ENCODE data around the gene ZNF837.

The ZNF837 gene

GRCh38 chr19:58398545-58398944, 17.7 kb upstream of the ZNF837 start:
- no peak overlapping the region for H3K27ac ChIP-seq
- peaks cover 4% of the 10 kb centered on the region for H3K4me1 ChIP-seq
- H3K4me2 ChIP-seq (ENCODE audit: low read length), result no peak overlapping the region
- no peaks in the 10 kb centered on the region for H3K36me3 ChIP-seq (ENCODE audit: control insufficient read depth, insufficient read depth, low read length)
- H3K4me3 ChIP-seq (ENCODE audit: low read depth, low read length), result no peak overlapping the region
- H2AFZ ChIP-seq, result no peak overlapping the region
- H3K79me2 ChIP-seq, result no peaks in the 10 kb centered on the region
- no peak overlapping the region for H3K9ac ChIP-seq
- no peaks in the 10 kb centered on the region for H3K27me3 ChIP-seq (ENCODE audit: control insufficient read depth, insufficient read depth, low read length)
- no peak for TF ChIP-seq CTCF (IDR thresholded peaks at IDR 0.05)
- H3K9me3 ChIP-seq (ENCODE audit: control insufficient read depth, low read length), result no peaks in the 10 kb centered on the region

GRCh38 chr19:58398087-58398486, 17.3 kb upstream of the ZNF837 start:
- H3K27me3 ChIP-seq (ENCODE audit: control insufficient read depth, insufficient read depth, low read length), result no peaks in the 10 kb centered on the region
- TF ChIP-seq CTCF (IDR thresholded peaks at IDR 0.05), result no peak
- no peaks in the 10 kb centered on the region for H3K9me3 ChIP-seq (ENCODE audit: control insufficient read depth, low read length)
- H3K4me3 ChIP-seq (ENCODE audit: low read depth, low read length), result no peak overlapping the region
- no peak overlapping the region for H3K9ac ChIP-seq
- H3K4me2 ChIP-seq (ENCODE audit: low read length), result no peak overlapping the region
- no peaks in the 10 kb centered on the region for H3K36me3 ChIP-seq (ENCODE audit: control insufficient read depth, insufficient read depth, low read length)
- H3K27ac ChIP-seq, result no peak overlapping the region
- H3K4me1 ChIP-seq, result peaks cover 4% of the 10 kb centered on the region
- H3K79me2 ChIP-seq, result no peaks in the 10 kb centered on the region
- no peak overlapping the region for H2AFZ ChIP-seq

GRCh38 chr19:58397533-58398037, 16.8 kb upstream of the ZNF837 start:
- Histone ChIP-seq H3K4me2 (ENCODE audit: low read length) (no peak overlapping the region), H3K9ac (no peak overlapping the region), H3K79me2 (peaks cover 2% of the 10 kb centered on the region), H3K27ac (no peak overlapping the region), H3K36me3 (ENCODE audit: control insufficient read depth, insufficient read depth, low read length) (no peaks in the 10 kb centered on the region), H3K4me3 (ENCODE audit: low read depth, low read length) (no peak overlapping the region), H3K27me3 (ENCODE audit: control insufficient read depth, insufficient read depth, low read length) (no peaks in the 10 kb centered on the region), H3K4me1 (peaks cover 4% of the 10 kb centered on the region), H2AFZ (no peak overlapping the region), H3K9me3 (ENCODE audit: control insufficient read depth, low read length) (no peaks in the 10 kb centered on the region)
- no peak for TF ChIP-seq CTCF (IDR thresholded peaks at IDR 0.05)

- peaks cover 2% of the 10 kb centered on the region for H3K79me2 ChIP-seq
- H3K27me3 ChIP-seq (ENCODE audit: control insufficient read depth, insufficient read depth, low read length), result no peaks in the 10 kb centered on the region
- H3K4me3 ChIP-seq (ENCODE audit: low read depth, low read length), result no peak overlapping the region
- no peak overlapping the region for H3K9ac ChIP-seq
- no peak overlapping the region for H3K4me2 ChIP-seq (ENCODE audit: low read length)
- H3K27ac ChIP-seq, result no peak overlapping the region
- no peak overlapping the region for H2AFZ ChIP-seq
- no peaks in the 10 kb centered on the region for H3K9me3 ChIP-seq (ENCODE audit: control insufficient read depth, low read length)
- no peak for TF ChIP-seq CTCF (IDR thresholded peaks at IDR 0.05)
- H3K4me1 ChIP-seq, result peaks cover 4% of the 10 kb centered on the region
- H3K36me3 ChIP-seq (ENCODE audit: control insufficient read depth, insufficient read depth, low read length), result no peaks in the 10 kb centered on the region
These were observed 16.1 kb upstream of the ZNF837 start for GRCh38 chr19:58396691-58397532.

Measured in parathyroid adenoma (tissue), 2 donors.